GM12878 (cell line): Measurements from ENCODE around the gene GAP43. TPM values are rescaled to one million over a fixed set of nuclear protein-coding genes. Genes with fewer than 3 reads are reported as not detected.

Experiments
- KLF5 ChIP-seq: fragments of 450-650 bp; IDR thresholded peaks from 2 replicates; pipeline ENCODE4 v1.6.1; 2014; ENCODE audit warnings: mild to moderate bottlenecking; ENCODE audit not compliant: partially characterized antibody
- NR2C2 ChIP-seq: IDR thresholded peaks from 2 replicates; pipeline ENCODE4 v1.6.1; 2011; ENCODE audit warnings: borderline replicate concordance, low read depth; ENCODE audit not compliant: control insufficient read depth, insufficient read length
- SP1 ChIP-seq: IDR thresholded peaks from one replicate; pipeline ENCODE4 v1.6.1; 2011; ENCODE audit warnings: low read depth, low read length
- STAT3 ChIP-seq: IDR thresholded peaks from 2 replicates; pipeline ENCODE4 v1.6.1; 2011; ENCODE audit warnings: low read depth, low read length, improper control_type of control experiment
- polyA plus RNA-seq, 11 experiments: library from polyadenylated mRNA; depleted of rRNA in 4 of 11; unstranded in 6 of 11; stranded (reverse) in 5 of 11; fragments of >200 nt; fragmentation: Nextera tagmentation in 4 of 11; fragmentation: Illumina TruSeq in 1 of 11; extraction: Ambion mirVana in 4 of 11; extraction: Trizol in 1 of 11; gene quantifications; 1 replicate in 1 of 11; 2 replicates in 10 of 11; pipeline versions ENCODE4 v1.2.1 to v1.2.3, GENCODE V29; 2011 to 2016; ENCODE audit warnings: inconsistent platforms in 2 of 11, missing spikeins in 2 of 11, low read depth in 1 of 11
- total RNA-seq, 4 experiments: library from RNA; depleted of rRNA in 3 of 4; stranded (reverse); fragments of >200 nt in 3 of 4; fragmentation: Illumina TruSeq in 1 of 4; extraction: Trizol in 1 of 4; gene quantifications; 2 replicates each; pipeline versions ENCODE4 v1.2.1 to v1.2.3, GENCODE V29; 2013 to 2021
- TF ChIP-seq, protein P1 (sequence below): fragments of 450-650 bp; IDR thresholded peaks from 2 replicates; pipeline ENCODE4 v1.6.1; 2016; ENCODE audit warnings: mild to moderate bottlenecking, moderate library complexity, borderline replicate concordance
- TF ChIP-seq, protein P2 (sequence below): fragments of 450-650 bp; formaldehyde crosslinking; IDR thresholded peaks from 2 replicates; pipeline ENCODE4 v1.4.0; 2022; ENCODE audit warnings: mild to moderate bottlenecking, moderate library complexity

The GAP43 gene
- total and polyA plus RNA-seq, 10 of the 15 experiments (the other 5 are each of a cell fraction or from before 2014, with no cell fraction given) = 0.06 to 0.16 TPM; not detected in 8

DNA sequence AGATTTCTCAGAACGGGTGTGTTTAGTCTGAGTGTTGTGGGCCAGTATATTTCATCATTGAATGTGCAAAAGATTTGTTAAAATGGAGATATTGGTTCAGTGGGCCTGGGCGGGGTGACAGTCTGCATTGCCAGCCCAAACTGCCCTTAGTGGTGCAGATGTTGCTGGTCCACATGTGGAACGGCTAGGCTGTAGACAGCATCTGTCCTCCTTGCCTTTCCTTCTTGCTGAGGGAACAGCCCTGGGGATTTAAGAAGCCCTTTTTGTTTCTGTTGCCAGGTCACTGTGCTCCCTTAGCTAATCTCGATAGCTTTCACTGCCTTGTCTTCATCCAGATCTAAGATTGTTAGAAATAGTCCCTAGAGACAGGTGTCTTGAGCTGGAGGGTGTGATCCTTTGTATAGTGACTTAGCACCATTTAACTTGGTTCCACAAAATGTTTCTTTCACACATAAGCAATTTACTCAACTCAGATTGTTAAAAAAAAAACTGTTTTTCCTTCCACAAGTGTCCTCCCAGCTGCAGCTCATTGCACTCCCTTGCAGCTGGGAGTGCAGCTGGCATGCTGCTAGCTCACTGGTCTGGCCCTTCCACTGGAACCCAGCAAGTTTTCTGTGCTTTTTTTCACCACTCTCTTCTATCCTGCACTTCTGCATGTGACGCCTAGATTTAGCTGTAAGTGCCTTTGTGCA, 37.5 kb downstream of the GAP43 start (continued):
- TF ChIP-seq, protein P1, sequence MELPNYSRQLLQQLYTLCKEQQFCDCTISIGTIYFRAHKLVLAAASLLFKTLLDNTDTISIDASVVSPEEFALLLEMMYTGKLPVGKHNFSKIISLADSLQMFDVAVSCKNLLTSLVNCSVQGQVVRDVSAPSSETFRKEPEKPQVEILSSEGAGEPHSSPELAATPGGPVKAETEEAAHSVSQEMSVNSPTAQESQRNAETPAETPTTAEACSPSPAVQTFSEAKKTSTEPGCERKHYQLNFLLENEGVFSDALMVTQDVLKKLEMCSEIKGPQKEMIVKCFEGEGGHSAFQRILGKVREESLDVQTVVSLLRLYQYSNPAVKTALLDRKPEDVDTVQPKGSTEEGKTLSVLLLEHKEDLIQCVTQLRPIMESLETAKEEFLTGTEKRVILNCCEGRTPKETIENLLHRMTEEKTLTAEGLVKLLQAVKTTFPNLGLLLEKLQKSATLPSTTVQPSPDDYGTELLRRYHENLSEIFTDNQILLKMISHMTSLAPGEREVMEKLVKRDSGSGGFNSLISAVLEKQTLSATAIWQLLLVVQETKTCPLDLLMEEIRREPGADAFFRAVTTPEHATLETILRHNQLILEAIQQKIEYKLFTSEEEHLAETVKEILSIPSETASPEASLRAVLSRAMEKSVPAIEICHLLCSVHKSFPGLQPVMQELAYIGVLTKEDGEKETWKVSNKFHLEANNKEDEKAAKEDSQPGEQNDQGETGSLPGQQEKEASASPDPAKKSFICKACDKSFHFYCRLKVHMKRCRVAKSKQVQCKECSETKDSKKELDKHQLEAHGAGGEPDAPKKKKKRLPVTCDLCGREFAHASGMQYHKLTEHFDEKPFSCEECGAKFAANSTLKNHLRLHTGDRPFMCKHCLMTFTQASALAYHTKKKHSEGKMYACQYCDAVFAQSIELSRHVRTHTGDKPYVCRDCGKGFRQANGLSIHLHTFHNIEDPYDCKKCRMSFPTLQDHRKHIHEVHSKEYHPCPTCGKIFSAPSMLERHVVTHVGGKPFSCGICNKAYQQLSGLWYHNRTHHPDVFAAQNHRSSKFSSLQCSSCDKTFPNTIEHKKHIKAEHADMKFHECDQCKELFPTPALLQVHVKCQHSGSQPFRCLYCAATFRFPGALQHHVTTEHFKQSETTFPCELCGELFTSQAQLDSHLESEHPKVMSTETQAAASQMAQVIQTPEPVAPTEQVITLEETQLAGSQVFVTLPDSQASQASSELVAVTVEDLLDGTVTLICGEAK = no peak
- TF ChIP-seq STAT3 = no peak
- no peak for TF ChIP-seq NR2C2
- no peak for TF ChIP-seq KLF5
- TF ChIP-seq, protein P2, sequence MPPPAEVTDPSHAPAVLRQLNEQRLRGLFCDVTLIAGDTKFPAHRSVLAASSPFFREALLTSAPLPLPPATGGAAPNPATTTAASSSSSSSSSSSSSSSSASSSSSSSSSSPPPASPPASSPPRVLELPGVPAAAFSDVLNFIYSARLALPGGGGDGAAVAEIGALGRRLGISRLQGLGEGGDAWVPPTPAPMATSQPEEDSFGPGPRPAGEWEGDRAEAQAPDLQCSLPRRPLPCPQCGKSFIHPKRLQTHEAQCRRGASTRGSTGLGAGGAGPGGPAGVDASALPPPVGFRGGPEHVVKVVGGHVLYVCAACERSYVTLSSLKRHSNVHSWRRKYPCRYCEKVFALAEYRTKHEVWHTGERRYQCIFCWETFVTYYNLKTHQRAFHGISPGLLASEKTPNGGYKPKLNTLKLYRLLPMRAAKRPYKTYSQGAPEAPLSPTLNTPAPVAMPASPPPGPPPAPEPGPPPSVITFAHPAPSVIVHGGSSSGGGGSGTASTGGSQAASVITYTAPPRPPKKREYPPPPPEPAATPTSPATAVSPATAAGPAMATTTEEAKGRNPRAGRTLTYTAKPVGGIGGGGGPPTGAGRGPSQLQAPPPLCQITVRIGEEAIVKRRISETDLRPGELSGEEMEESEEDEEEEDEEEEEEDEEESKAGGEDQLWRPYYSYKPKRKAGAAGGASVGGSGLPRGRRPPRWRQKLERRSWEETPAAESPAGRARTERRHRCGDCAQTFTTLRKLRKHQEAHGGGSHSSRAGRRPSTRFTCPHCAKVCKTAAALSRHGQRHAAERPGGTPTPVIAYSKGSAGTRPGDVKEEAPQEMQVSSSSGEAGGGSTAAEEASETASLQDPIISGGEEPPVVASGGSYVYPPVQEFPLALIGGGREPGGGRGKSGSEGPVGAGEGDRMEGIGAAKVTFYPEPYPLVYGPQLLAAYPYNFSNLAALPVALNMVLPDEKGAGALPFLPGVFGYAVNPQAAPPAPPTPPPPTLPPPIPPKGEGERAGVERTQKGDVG (CRISPR knock-in tag) = no peak
- TF ChIP-seq SP1 = no peak
- TF ChIP-seq, all 136 proteins: peak for 0
